Measurements from ENCODE around the gene VWA5B1. TPM values are rescaled to one million over a fixed set of nuclear protein-coding genes. Genes with fewer than 3 reads are reported as not detected.

VWA5B1 gene
- total RNA-seq, 2 donors from 2014 or later: 0.44 TPM; not detected in 1

DNA sequence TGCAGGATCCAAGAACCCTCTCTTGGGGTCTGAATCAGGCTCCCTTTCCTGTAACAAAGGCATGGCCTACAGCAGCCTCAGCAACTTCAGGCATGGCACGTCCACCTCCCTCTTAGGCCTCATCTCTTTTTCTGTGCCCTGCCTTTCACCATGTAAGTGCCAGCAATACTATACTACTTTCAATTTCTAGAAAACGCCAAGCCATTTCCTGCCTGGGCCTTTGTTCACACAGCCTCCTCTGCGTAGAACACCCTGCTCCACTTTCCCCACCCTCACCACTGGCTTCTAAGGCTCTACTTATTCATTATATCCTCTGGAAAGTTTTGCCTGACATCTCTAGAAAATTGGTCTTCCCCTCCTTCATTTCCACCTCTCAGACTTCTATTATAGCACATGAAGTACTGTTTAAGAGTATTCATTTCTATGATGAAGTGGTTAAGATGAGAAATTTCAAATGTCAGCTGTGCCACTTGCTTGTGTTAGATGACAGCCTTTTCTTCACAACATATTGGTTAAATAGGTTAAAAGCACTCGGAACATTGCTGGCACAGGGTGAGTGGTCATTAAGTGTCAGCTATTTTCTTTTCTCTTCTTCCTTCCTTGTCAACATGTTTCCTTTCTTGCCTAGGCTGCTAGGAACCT, 41.6 kb upstream of the VWA5B1 start:
- H3K27me3 ChIP-seq (ENCODE audit: control insufficient read depth, insufficient read depth, low read length, poor library complexity, severe bottlenecking): peaks cover 2% of the 10 kb centered on the region
- Mint-ChIP-seq H3K4me3 (no peak overlapping the region), H3K9me3 (no peaks in the 10 kb centered on the region), H3K36me3 (ENCODE audit: low read depth) (no peaks in the 10 kb centered on the region), H3K4me1 (peaks cover 11% of the 10 kb centered on the region), H3K27ac (no peak overlapping the region), H3K27me3 (ENCODE audit: insufficient read depth) (peaks cover 21% of the 10 kb centered on the region)
- H3K4me3 ChIP-seq (ENCODE audit: low read length): no peak overlapping the region
- no peaks in the 10 kb centered on the region for H3K4me1 ChIP-seq (ENCODE audit: control insufficient read depth, insufficient read depth, low read length)
- no peak for DNase-seq
- WGBS, 2 experiments (ENCODE audit: insufficient coverage in 1 of 2, insufficient read length in 1 of 2): 90 to 100% methylated on average over 4 of the region's 4 CpGs
- H3K9me3 ChIP-seq (ENCODE audit: control insufficient read depth, low read length): no peaks in the 10 kb centered on the region
- H3K9ac ChIP-seq (ENCODE audit: extremely low read depth, low read length, poor library complexity, severe bottlenecking): no peak overlapping the region
- no peak overlapping the region for H3K27ac ChIP-seq (ENCODE audit: low read depth, low read length)
- no peaks in the 10 kb centered on the region for H3K36me3 ChIP-seq (ENCODE audit: control insufficient read depth, insufficient read depth, low read length)
- TF ChIP-seq, protein P1, sequence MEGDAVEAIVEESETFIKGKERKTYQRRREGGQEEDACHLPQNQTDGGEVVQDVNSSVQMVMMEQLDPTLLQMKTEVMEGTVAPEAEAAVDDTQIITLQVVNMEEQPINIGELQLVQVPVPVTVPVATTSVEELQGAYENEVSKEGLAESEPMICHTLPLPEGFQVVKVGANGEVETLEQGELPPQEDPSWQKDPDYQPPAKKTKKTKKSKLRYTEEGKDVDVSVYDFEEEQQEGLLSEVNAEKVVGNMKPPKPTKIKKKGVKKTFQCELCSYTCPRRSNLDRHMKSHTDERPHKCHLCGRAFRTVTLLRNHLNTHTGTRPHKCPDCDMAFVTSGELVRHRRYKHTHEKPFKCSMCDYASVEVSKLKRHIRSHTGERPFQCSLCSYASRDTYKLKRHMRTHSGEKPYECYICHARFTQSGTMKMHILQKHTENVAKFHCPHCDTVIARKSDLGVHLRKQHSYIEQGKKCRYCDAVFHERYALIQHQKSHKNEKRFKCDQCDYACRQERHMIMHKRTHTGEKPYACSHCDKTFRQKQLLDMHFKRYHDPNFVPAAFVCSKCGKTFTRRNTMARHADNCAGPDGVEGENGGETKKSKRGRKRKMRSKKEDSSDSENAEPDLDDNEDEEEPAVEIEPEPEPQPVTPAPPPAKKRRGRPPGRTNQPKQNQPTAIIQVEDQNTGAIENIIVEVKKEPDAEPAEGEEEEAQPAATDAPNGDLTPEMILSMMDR (conservative IDR thresholded peaks at IDR 0.05): no peak

DNA sequence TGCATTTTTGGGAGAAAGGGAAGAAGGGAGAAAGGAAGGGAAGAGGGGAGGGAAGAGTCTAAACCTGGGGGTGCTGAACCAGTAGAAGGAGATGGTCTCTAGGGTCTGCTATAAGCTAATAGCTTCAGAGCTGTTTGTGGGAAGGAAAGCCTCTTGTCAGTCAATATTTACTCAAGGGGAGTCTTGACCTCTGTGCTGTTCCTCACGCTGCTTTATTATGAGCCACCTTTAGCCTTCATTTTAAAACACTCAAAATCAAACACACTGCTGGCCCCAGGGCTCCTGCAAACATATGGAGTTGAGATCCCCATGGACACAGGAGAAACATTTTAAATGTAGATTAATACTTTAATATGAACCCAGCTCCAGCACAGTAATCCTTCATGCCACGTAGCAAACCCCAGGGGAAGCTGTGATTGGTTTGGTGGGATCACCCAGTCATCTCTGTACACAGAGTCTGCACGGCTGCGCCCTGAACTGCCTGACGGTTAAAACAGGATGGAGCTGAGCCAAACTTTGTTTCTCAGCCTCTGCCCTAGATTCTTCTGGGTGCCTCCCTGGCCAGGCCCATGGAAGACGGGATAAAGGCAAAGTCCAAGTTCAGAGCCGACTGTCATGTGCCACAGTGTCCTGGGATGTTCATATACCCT, 40.2 kb upstream of the VWA5B1 start:
- Histone ChIP-seq H3K9ac (ENCODE audit: extremely low read depth, low read length, poor library complexity, severe bottlenecking) (no peak overlapping the region), H3K27me3 (ENCODE audit: control insufficient read depth, insufficient read depth, low read length, poor library complexity, severe bottlenecking) (no peaks in the 10 kb centered on the region), H3K9me3 (ENCODE audit: control insufficient read depth, low read length) (no peaks in the 10 kb centered on the region), H3K4me1 (ENCODE audit: control insufficient read depth, insufficient read depth, low read length) (no peaks in the 10 kb centered on the region), H3K27ac (ENCODE audit: low read depth, low read length) (no peak overlapping the region), H3K4me3 (ENCODE audit: low read length) (no peak overlapping the region), H3K36me3 (ENCODE audit: control insufficient read depth, insufficient read depth, low read length) (no peaks in the 10 kb centered on the region)
- H3K27me3 Mint-ChIP-seq (ENCODE audit: insufficient read depth): peaks cover 12% of the 10 kb centered on the region
- peaks cover 11% of the 10 kb centered on the region for H3K4me1 Mint-ChIP-seq
- H3K4me3 Mint-ChIP-seq: no peak overlapping the region
- WGBS, 2 experiments (ENCODE audit: insufficient coverage in 1 of 2, insufficient read length in 1 of 2): 90 to 96% methylated on average over 2 to 7 of the region's 7 CpGs
- H3K9me3 Mint-ChIP-seq: no peaks in the 10 kb centered on the region
- H3K27ac Mint-ChIP-seq: no peak overlapping the region
- no peaks in the 10 kb centered on the region for H3K36me3 Mint-ChIP-seq (ENCODE audit: low read depth)
- no peak for DNase-seq
- TF ChIP-seq, protein P1 (conservative IDR thresholded peaks at IDR 0.05): no peak

DNA sequence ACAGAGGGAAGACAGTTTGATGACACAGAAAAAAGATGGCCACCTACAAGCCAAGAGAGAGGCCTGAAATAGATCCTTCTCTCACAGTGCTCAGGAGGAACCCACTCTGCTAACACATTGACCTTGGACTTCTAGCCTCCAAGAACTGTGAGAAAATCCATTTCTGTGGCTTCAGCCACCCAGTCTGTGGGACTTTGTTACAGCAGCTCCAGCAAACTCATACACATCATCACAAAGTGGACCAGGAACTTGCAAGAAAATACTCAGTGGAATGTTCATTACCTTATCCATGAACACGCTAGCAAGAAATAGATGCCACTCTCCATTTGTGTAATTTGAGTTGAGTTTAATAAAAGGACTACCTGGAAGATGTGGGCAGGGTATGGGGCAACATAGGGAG, 38.1 kb upstream of the VWA5B1 start:
- H3K9me3 ChIP-seq (ENCODE audit: control insufficient read depth, low read length): no peaks in the 10 kb centered on the region
- H3K4me1 ChIP-seq (ENCODE audit: control insufficient read depth, insufficient read depth, low read length): no peaks in the 10 kb centered on the region
- Mint-ChIP-seq H3K27ac (no peak overlapping the region), H3K27me3 (ENCODE audit: insufficient read depth) (peaks cover 20% of the 10 kb centered on the region), H3K4me1 (peaks cover 11% of the 10 kb centered on the region), H3K36me3 (ENCODE audit: low read depth) (no peaks in the 10 kb centered on the region), H3K9me3 (no peaks in the 10 kb centered on the region), H3K4me3 (no peak overlapping the region)
- 91 to 100% methylated on average over 1 of the region's 1 CpG for WGBS, 2 experiments (ENCODE audit: insufficient coverage in 1 of 2, insufficient read length in 1 of 2)
- TF ChIP-seq, protein P1 (conservative IDR thresholded peaks at IDR 0.05): no peak
- no peak overlapping the region for H3K27ac ChIP-seq (ENCODE audit: low read depth, low read length)
- H3K36me3 ChIP-seq (ENCODE audit: control insufficient read depth, insufficient read depth, low read length): no peaks in the 10 kb centered on the region
- H3K4me3 ChIP-seq (ENCODE audit: low read length): no peak overlapping the region
- no peaks in the 10 kb centered on the region for H3K27me3 ChIP-seq (ENCODE audit: control insufficient read depth, insufficient read depth, low read length, poor library complexity, severe bottlenecking)
- no peak for DNase-seq
- H3K9ac ChIP-seq (ENCODE audit: extremely low read depth, low read length, poor library complexity, severe bottlenecking): no peak overlapping the region
